ENCODE measurements around the gene SCLY.
A peak's percentile ranks its signal among the peaks of the same experiment; 100 is the strongest.

The SCLY gene

DNA sequence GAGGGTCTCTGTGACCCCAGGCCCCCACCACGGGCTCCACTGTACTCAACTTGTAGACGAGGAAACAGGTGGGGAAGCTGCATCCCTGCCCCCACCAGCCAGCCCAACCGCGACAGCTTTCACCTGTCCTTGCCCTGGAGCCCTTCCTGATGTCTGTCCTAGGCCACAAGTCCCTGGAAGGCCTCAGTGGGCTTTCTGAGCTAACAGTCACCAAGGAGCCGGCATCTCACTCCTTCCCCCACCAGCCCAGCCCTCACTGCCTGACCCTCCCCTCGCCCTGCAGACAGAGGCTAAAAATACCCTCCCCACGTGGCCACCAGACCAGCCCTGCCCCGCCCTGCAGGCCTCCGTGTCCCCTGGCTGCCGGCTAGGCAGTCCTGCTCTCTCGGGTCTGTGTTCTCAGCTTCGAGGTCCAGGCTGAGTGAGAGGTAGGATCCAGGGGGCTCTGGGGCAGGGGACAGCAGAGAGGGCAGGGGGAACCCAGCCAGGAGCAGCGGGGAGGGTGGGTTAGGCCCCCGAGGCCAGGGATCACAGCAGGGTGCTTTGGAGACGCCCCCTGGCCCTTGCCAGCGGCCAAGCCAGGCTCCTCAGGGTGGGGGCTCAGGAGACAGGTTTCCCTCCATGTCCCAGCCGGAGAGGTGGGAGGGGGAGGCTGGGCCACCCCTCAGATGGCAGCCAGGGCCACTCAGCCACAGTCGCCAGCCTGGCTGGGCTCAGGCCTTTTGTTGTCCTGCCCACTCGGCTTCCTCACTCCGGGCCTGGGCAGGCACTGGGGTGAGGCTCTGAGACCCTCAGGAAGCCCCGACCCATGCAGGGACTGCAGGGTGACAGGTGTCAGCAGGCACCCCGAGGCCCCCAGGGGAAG, 77.8 kb downstream of the SCLY start, which contains the start of gene KLHL30:
Gene KLHL30, plus strand, starts transcription at position 338 of the 865 bp plus-strand sequence. CDS start 2,087 bp downstream, outside the sequence.
- Mint-ChIP-seq H3K4me1 (peaks cover 44% of the 10 kb centered on the region), H3K36me3 (ENCODE audit: low read depth) (no peaks in the 10 kb centered on the region), H3K4me3 (no peak within 1 kb of the TSS), H3K9me3 (no peaks in the 10 kb centered on the region), H3K27me3 (ENCODE audit: low read depth, poor library complexity) (peaks cover 4% of the 10 kb centered on the region), H3K27ac (no peak within 1 kb of the TSS)
- DNase-seq: no peak
- TF ChIP-seq, protein P1, sequence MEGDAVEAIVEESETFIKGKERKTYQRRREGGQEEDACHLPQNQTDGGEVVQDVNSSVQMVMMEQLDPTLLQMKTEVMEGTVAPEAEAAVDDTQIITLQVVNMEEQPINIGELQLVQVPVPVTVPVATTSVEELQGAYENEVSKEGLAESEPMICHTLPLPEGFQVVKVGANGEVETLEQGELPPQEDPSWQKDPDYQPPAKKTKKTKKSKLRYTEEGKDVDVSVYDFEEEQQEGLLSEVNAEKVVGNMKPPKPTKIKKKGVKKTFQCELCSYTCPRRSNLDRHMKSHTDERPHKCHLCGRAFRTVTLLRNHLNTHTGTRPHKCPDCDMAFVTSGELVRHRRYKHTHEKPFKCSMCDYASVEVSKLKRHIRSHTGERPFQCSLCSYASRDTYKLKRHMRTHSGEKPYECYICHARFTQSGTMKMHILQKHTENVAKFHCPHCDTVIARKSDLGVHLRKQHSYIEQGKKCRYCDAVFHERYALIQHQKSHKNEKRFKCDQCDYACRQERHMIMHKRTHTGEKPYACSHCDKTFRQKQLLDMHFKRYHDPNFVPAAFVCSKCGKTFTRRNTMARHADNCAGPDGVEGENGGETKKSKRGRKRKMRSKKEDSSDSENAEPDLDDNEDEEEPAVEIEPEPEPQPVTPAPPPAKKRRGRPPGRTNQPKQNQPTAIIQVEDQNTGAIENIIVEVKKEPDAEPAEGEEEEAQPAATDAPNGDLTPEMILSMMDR (IDR thresholded peaks at IDR 0.05): no peak

DNA sequence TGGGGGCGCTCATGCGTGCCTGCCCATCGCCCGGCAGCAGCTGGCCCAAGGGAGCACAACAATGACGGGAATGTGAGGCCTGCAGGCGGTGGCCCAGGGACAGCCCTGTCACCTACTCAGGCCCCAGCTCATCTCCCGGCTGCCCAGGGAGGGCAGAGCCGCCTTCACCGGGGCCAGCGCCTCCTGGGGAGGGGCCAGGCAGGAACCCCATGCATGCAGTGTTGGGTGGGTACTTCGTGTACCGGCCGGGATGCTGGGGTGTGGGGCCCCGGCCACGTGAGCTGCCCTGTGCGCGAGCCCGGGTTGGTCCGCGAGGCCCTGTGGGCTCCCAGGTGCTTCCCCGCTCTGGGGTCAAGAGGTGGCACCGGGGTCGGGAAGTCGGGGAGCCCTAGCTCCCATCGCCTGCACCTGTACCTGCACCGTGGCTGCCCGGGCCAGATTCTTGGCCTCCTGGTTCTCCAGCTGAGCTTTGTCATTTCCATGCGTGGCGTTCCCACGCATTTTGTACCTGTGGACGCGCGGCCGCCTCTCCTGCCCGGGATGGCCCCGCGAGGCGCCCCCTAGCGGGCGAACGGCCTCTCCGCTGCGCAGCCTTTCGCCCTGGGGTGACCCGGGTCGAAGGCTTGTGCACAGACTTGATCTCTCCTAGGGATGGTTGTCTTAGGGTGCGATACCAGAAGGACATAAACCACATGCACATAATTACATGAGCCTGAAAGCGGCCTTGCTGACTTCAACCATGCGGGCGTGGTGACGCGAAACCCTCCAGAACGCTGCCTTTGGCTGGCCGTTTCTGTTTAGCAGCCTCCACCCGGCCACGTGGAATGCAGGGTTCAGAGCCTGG, 78.6 kb downstream of the SCLY start:
- Mint-ChIP-seq H3K4me3 (no peak overlapping the region), H3K27me3 (ENCODE audit: low read depth, poor library complexity) (peaks cover 4% of the 10 kb centered on the region), H3K27ac (no peak overlapping the region), H3K9me3 (no peaks in the 10 kb centered on the region), H3K4me1 (peaks cover 43% of the 10 kb centered on the region), H3K36me3 (ENCODE audit: low read depth) (no peaks in the 10 kb centered on the region)
- DNase-seq: peak; percentile 47
- TF ChIP-seq, protein P1 (IDR thresholded peaks at IDR 0.05): peak; percentile 69

DNA sequence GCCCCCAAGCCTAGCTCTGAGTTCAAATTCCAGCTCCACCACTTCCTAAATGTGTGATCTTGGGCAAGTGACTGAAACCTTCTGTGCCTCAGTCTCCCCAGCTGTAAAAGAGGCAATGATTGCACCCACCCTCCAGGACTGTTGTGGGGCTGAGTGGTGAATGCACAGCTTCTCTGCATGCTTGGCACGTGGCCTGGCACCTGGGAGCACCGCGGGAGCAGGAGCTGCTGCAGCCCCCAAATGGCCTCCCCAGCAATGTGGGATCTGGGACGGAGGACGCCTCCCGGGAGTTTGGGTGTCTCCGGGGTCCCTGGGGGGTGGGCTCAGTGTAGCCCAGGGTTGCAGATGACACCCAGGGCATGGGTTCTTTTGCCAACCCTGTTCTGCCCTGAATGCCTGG, 79.2 kb downstream of the SCLY start:
- Mint-ChIP-seq H3K36me3 (ENCODE audit: low read depth) (no peaks in the 10 kb centered on the region), H3K27ac (no peak overlapping the region), H3K27me3 (ENCODE audit: low read depth, poor library complexity) (peaks cover 4% of the 10 kb centered on the region), H3K4me1 (peaks cover 41% of the 10 kb centered on the region), H3K4me3 (no peak overlapping the region), H3K9me3 (no peaks in the 10 kb centered on the region)
- TF ChIP-seq, protein P1 (IDR thresholded peaks at IDR 0.05): no peak
- DNase-seq: no peak

DNA sequence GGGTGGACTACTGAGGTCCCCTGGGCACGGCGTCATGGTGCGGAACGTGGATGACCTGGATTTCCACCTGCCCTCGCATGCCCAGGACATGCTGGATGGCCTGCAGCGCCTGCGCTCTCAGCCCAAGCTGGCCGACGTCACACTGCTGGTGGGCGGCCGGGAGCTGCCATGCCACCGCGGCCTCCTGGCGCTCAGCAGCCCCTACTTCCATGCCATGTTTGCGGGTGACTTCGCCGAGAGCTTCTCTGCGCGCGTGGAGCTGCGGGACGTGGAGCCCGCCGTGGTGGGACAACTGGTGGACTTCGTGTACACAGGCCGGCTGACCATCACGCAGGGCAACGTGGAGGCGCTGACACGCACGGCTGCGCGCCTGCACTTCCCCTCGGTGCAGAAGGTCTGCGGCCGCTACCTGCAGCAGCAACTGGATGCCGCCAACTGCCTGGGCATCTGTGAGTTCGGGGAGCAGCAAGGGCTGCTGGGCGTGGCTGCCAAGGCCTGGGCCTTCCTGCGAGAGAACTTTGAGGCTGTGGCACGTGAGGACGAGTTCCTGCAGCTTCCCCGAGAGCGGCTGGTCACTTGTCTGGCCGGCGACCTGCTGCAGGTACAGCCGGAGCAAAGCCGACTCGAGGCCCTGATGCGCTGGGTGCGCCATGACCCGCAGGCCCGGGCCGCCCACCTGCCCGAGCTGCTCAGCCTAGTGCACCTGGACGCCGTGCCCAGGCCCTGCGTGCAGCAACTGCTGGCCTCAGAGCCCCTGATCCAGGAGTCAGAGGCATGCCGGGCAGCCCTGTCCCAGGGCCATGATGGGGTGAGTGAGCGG, 80.1 kb downstream of the SCLY start:
- TF ChIP-seq, protein P1 (IDR thresholded peaks at IDR 0.05): no peak
- H3K4me1 Mint-ChIP-seq: peaks cover 38% of the 10 kb centered on the region
- H3K27me3 Mint-ChIP-seq (ENCODE audit: low read depth, poor library complexity): peaks cover under 1% of the 10 kb centered on the region
- no peaks in the 10 kb centered on the region for H3K36me3 Mint-ChIP-seq (ENCODE audit: low read depth)
- no peak overlapping the region for H3K27ac Mint-ChIP-seq
- DNase-seq: no peak
- H3K9me3 Mint-ChIP-seq: no peaks in the 10 kb centered on the region
- H3K4me3 Mint-ChIP-seq: no peak overlapping the region

DNA sequence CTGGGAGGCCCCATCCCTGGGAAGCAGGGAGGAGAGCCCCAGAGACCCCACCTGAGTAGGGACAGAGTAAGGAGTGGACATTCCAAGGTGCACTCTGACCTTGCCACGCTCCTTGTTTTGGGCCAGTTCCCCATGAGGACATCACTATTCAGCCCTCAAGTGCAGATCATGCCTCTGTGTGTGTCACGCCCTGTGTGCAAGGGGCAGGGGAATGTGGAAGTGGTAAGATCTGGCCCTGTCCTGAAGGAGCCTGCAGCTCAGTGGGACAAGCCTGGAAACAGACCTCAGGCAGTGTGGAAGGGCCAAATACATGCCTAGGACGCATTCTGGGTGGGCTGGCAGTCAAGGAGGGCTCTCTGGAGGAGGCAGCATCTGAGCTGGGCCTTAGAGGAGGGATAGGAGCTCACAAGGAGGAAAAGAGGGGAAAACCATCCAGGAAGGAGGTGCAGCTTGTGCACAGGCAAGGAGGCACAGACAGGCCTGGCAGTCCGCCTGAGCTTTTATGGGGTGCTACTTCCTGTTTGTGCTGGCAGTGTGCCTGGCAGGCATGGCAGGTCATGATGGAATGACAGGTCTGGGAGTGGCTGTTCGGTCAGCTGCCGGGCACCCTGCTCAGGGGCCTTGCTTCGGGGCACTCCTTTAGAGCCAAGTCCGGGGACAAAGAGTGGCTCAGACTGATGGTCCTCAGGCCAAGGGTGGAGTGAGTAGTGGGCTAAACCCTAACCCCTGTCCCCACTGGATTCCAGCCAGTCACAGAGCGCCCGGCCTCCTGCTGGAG, 80.9 kb downstream of the SCLY start:
- no peaks in the 10 kb centered on the region for H3K27me3 Mint-ChIP-seq (ENCODE audit: low read depth, poor library complexity)
- H3K4me1 Mint-ChIP-seq: peaks cover 31% of the 10 kb centered on the region
- TF ChIP-seq, protein P1 (IDR thresholded peaks at IDR 0.05): no peak
- H3K9me3 Mint-ChIP-seq: no peaks in the 10 kb centered on the region
- no peak overlapping the region for H3K27ac Mint-ChIP-seq
- DNase-seq: no peak
- H3K36me3 Mint-ChIP-seq (ENCODE audit: low read depth): no peaks in the 10 kb centered on the region
- no peak overlapping the region for H3K4me3 Mint-ChIP-seq

Data from nephron progenitor cell (in vitro differentiated cells).